Measurements from ENCODE around the gene RALGAPA1.
"Not testable (repeated sequence)": the region's sequence is repeated elsewhere in the genome, so short reads cannot be mapped to it uniquely, and the experiment has no call there.

RALGAPA1 gene

DNA sequence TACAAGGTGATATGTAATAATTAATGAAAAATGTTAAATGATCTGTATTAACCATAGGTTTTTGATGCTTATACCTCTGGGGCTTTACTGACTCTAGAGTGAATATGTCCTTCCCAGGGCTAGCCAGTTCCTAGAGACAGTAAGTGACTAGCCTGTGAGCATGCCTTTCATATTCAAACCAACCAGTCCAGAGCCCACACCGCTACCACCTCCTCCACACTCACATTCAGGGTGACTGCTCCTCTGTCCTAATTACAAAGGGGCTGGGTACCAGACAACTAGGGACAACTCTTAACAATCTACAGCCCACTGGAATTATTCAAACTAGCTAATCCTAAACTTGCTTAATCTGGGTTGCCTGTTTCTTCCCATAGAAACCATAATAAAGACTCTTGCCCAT, 49.0 kb downstream of the RALGAPA1 start:
- DNase-seq, result no peak

- DNase-seq, result no peak
These were observed 50.5 kb downstream of the RALGAPA1 start for GRCh38 chr14:35758523-35759129.

DNA sequence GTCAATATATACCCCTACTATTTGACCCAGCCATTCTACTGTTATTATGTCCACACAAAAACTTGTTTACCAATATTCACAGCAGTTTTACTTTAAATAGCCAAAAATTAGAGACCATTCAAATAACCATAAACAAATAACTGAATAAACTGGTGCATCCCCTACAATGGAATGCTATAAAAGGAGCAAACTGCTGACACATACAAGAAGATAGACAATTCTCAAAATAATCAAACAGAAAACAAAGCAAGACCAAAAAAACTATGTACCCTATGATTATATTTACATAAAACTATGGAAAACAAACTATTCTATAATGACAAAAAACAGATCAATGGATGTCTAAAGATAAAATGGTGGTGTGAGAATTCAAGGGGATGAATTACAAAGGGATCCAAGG, 54.4 kb downstream of the RALGAPA1 start:
- DNase-seq, result no peak

GRCh38 chr14:35752380-35752779, 56.7 kb downstream of the RALGAPA1 start:
- no peak for DNase-seq

- no peak for DNase-seq
These were observed 58.7 kb downstream of the RALGAPA1 start for GRCh38 chr14:35750202-35750904.

DNA sequence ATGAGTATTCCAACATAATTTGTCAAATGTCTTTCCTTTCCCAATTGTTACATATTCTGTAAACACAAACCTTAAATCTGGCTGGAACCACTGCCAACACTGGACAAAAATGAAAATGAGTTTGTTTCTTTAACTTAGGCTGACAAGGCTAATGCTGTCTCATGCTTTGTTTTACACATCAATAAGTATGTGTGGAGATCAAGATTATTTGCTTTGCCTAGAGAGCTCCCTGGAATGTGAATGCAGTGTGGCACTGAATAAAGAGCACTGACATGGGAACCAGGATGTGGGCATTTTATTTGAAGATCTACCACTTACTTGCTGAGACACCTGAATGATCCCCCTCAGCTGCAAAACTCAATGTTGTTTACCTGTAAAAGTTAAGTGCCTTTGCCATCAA, 61.7 kb downstream of the RALGAPA1 start:
- DNase-seq, result no peak

- no peak for DNase-seq
These were observed 66.7 kb downstream of the RALGAPA1 start for GRCh38 chr14:35742442-35742841.

- DNase-seq, result no peak
These were observed 67.1 kb downstream of the RALGAPA1 start for GRCh38 chr14:35742032-35742371.

GRCh38 chr14:35741345-35742031, 67.6 kb downstream of the RALGAPA1 start:
- DNase-seq, result no peak

- no peak for DNase-seq
These were observed 68.9 kb downstream of the RALGAPA1 start for GRCh38 chr14:35740215-35740614.

GRCh38 chr14:35735163-35735562, 73.9 kb downstream of the RALGAPA1 start:
- DNase-seq, result not testable (repeated sequence)

GRCh38 chr14:35733510-35733909, 75.6 kb downstream of the RALGAPA1 start:
- DNase-seq, result not testable (repeated sequence)

GRCh38 chr14:35730871-35731270, 78.2 kb downstream of the RALGAPA1 start:
- no peak for DNase-seq

DNA sequence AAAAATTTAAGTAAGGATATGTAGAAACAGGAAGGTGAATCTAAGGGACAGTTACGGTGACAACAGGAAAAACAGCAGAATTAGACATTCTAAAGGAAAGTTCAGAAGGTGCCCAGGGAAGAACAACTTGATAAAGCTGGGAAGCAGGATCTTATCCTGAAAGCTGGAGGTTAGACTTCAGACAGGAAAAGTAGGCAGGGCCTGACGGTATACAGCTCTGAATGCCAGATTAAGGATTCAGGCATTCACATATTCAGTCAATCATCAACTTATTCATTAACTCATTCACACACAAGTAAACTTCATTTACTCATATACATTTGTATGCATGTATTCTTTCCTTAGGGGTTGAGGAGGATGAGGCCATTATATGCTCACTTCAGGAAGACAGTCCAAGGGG, 81.3 kb downstream of the RALGAPA1 start:
- DNase-seq, result no peak

DNA sequence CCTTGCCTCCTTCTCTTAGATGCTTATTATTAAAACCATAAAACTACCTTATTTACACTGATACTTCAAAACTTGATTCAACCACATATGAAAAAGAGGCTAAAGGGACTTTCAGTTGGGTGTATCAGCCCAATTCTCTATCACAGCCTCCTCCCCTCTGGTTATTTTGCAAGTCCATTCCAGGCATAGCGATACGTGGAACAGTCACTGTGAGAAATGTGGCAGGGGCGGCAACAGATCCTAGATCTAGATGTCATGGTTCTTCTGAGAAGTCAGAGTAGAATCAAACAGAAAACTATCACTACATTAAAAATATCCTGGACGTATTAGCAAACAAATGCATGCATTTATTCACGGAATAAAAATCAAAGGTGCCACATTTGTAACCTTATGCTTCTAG, 83.2 kb downstream of the RALGAPA1 start:
- DNase-seq, result no peak

- DNase-seq, result no peak
These were observed 94.0 kb downstream of the RALGAPA1 start for GRCh38 chr14:35715079-35715478.

- DNase-seq, result no peak
These were observed 96.6 kb downstream of the RALGAPA1 start for GRCh38 chr14:35712466-35712865.

GRCh38 chr14:35708062-35708461, 101.0 kb downstream of the RALGAPA1 start:
- DNase-seq, result no peak

DNA sequence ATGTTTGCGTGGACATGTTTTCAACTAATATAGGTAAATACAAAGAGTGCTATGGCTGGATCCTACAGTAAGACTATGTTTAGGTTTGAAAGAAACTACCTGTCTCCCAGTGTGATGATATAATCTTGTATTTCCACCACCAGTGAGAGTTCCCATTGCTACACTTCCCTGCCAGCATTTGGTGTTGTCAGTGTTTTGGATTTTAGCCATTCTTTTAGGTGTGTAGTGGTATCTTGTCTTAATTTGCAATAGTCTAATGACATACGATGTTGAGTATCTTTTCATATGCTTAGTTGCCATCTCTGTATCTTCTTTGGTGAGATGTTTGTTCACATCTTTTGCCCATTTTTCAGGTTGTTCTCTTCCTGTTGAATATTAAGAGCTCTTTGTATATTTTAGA, 103.5 kb downstream of the RALGAPA1 start:
- no peak for DNase-seq

- no peak for DNase-seq
These were observed 104.2 kb downstream of the RALGAPA1 start for GRCh38 chr14:35704793-35705493.

DNA sequence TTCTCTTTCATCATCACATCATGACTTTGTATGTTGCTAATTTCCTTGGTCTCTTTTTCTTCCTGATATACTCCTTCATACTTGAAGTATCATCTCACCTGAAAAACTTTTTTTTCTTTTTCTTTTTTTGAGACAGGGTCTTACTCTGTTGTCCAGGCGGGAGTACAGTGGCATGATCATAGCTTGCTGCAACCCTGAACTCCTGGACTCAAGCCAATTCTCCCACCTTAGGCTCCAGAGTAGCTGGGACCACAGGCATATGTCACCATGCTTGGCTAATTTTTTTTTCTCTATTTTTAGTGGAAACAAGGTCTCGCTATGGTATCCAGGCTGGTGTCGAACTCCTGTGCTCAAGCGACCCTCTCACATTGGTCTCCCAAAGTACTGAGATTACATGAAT, 107.6 kb downstream of the RALGAPA1 start:
- DNase-seq, result no peak

DNA sequence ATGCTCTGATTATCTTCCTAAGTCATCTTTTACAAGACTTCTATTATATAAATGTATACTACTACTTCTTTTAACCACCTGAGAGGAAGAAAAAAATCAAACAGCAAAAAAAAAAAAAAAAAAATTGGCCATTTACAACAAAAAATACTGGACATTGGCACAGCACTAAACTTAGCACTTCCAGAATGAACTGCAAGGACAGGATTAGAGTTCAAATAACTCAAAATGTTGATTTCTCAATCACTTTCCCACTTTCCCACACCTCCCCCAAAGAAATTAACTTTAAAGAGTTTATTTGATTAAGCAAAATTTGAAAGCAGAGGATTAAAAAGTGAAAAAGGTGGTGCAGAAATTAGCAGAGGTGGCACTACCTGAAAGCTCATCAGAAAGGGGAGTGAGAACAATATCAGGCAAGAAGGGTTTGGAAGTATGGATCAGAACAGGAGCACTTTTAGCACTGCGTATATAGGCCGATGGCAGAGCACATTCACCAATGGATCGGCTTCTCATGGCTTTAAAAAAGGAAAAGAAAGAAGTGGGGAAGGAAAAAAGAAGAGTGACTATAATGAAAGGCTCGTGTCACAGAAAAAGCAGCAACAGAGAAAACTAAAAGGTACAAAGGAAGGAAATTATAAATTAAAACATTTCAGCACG, 109.2 kb downstream of the RALGAPA1 start:
- DNase-seq, result no peak

DNA sequence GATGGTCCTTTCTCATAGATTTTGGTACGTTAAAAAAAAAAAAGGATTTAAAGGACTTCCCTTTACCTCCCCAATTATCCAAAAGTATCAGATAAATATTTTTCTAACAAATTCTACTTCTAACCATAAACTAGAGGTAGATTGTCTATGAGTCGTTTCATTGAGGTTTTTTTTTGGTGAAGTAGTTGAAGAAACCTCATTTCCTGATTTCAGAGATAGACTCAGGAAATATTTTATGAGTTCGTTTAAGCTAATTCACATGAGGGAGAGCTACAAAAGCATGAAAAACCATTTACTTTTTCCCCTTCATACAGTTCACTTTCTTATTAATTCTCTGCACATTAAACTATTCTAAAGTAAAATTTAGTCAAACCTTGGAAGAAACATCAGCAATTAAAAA, 112.5 kb downstream of the RALGAPA1 start:
- DNase-seq, result no peak
